ENCODE data around the gene ADAMTS18.
"Not testable (repeated sequence)": the region's sequence is repeated elsewhere in the genome, so short reads cannot be mapped to it uniquely, and the experiment has no call there.

ADAMTS18 gene, protein sequence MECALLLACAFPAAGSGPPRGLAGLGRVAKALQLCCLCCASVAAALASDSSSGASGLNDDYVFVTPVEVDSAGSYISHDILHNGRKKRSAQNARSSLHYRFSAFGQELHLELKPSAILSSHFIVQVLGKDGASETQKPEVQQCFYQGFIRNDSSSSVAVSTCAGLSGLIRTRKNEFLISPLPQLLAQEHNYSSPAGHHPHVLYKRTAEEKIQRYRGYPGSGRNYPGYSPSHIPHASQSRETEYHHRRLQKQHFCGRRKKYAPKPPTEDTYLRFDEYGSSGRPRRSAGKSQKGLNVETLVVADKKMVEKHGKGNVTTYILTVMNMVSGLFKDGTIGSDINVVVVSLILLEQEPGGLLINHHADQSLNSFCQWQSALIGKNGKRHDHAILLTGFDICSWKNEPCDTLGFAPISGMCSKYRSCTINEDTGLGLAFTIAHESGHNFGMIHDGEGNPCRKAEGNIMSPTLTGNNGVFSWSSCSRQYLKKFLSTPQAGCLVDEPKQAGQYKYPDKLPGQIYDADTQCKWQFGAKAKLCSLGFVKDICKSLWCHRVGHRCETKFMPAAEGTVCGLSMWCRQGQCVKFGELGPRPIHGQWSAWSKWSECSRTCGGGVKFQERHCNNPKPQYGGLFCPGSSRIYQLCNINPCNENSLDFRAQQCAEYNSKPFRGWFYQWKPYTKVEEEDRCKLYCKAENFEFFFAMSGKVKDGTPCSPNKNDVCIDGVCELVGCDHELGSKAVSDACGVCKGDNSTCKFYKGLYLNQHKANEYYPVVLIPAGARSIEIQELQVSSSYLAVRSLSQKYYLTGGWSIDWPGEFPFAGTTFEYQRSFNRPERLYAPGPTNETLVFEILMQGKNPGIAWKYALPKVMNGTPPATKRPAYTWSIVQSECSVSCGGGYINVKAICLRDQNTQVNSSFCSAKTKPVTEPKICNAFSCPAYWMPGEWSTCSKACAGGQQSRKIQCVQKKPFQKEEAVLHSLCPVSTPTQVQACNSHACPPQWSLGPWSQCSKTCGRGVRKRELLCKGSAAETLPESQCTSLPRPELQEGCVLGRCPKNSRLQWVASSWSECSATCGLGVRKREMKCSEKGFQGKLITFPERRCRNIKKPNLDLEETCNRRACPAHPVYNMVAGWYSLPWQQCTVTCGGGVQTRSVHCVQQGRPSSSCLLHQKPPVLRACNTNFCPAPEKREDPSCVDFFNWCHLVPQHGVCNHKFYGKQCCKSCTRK (N-terminal part only)

DNA sequence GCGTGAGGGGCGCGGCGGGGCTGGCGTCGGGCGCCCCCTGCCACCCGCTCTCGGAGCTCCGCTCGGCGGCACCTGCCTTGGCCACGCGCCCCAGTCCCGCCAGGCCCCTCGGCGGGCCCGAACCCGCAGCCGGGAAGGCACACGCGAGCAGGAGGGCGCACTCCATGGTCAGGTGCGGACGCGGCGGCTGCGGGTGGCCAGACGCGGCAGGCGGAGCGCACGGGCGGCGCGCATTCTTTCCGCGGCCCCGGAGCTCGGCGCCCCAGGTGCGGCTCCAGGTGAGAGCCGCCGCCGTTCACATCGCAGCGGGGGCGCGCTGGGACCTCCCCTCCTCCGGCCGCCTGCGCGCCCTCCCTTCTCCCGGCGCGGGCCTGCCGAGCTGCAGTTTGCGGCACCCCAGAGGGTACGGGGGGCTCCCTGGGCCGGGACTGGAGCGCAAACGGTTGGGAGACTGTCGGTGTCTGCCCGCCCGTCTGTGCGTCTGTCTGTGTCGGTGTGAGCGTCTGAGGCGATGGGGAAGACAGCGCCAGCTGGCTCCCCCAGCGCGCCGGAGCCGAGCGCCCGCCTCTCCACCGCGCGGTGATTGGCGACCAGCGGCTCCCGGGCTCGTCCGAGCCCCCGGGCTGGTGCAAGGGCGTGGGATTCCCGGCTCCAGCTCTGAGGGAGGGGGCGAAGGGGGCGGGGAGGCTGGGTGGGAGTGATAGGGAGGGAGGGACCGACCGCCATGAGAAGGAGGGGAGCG, at the start of gene ADAMTS18:
TSS of gene ADAMTS18 (minus strand) at position 505 of the 742 bp plus-strand sequence. CDS start at position 166, 339 bp downstream.
- DNase-seq = no peak

- no peak for DNase-seq
These were observed 46.0 kb upstream of the ADAMTS18 start for GRCh38 chr16:77480681-77481315.

DNA sequence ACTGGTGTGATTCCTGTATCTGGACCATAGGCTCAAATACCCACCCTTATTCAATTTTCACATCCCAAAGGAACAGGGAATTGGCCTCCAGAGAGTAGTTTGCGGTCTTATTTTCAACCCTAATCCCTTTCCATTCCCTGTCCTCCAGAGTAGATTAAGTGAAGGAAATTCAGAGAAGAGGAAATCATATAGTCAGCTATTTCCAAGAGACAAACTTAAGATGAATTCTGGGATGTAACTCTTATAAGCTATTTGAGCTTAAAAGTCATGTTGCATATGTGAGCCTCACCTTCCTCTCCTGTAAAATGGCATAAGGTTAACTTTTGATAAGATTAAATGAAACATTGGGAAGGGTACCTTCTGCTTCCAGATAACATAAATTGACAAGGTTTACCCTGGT, 37.4 kb upstream of the ADAMTS18 start:
- no peak for DNase-seq

DNA sequence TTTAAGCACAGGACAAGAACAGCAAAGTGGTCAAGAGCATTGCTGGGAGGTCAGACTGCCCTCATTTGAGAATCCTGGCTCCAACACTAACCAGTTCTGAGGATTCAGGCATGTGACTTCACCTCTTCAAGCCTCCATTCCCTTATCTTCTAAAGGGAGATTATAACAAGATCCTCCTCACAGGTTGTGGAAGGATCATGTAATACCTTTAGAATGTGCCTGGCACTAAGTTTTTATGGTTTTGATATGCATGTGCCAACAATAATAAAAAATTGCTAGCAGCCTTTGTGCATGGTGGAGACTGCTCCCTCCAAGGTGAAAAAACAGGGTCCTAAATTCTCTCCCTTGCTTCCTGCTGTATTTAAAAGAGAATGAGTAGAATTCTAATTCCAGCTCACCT, 36.0 kb upstream of the ADAMTS18 start:
- no peak for DNase-seq

DNA sequence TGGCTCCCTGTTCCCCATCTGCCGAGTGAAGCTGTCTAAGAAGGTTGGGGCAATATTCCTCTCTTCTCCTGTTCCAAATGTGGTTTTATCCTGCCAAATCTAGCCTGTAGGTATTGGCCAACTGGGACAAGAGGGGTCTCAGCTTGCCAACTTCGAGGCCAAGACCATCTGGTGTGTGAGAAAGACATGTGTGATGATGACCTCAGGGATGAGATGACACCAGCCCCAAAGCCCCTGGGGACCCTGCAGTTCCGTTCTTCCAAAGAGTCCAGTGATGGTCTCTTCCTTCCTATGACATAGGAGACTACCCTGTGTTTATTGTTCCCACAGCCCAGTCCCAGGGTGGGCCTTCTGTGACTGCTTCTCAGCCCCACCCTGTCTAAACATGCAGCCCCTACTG, 34.8 kb upstream of the ADAMTS18 start:
- no peak for DNase-seq

DNA sequence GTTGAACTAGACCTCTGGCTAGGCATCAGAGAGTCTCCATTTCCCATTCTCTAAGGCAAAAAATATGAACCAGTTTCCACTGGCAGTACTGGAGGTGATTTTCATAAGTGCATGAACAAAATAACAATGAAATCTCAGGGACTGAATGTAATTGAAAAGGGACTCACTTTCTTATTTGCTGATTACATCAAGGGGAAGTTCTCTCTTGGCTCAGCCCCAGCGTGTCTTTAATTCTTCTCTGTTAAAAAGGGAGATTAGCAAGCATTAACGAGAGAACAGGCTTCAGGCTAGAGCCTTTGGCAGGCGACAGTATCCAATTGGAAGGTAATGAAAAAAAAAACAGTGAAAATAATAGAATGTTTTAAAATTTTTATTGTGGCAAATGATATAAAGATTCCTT, 34.0 kb upstream of the ADAMTS18 start:
- no peak for DNase-seq

- DNase-seq = no peak
These were observed 33.0 kb upstream of the ADAMTS18 start for GRCh38 chr16:77467821-77468335.

DNA sequence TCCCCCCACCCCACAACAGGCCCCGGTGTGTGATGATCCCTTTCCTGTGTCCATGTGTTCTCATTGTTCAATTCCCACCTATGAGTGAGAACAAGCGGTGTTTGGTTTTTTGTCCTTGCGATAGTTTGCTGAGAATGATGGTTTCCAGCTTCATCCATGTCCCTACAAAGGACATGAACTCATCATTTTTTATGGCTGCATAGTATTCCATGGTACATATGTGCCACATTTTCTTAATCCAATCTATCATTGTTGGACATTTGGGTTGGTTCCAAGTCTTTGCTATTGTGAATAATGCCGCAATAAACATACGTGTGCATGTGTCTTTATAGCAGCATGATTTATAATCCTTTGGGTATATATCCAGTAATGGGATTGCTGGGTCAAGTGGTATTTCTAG, 28.8 kb upstream of the ADAMTS18 start:
- not testable (repeated sequence) for DNase-seq

DNA sequence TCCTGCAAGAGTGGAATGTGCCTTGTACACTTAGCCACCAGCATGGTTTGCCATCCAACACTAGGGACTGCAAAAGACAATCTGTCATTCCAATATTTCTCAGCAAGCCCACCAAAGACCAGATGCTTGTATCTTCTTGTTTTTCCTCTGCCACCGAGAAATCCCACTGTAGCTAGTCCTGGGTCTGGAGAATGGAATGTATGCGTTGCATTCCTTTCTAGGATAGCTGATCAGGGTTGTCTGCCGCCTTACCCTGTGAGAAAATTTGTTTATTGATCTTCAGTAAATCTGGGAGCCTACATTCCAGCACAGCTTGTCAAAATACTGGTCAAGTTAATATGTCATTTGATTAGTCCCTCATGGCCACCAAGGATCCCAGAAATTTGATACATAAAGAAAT, 28.1 kb upstream of the ADAMTS18 start:
- no peak for DNase-seq

DNA sequence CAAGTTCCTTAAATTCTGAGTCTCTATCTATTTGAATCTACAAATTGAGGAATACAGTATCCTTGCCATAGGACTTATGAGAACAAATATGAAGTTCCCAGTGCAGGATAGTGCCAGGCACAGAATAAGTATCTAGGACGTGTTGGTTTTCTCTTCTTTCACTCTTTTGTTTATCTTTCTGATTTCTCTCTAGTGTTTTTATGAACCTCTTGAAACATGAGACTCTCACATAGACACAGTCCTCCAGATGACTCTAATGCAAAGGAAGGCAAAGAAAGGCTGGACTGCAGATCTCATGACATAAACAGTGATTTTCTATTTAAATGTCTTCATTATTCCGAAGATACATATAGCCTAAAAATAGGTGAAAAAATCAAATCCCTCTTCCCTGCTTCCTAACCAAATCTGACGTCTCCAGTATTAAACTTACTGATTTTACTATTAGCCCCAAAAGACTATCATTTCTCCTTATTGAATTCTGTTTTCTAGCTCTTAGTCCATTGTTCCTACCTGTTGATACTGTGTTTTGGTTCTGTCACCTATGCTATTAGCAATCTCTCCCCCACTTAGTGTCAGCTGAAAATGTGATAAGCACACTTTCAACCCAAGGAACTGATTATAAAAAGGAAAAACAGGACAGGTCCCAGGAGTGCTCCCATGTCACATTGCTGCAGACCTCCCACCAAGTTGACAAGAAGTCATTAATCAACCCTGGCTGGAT, 24.9 kb upstream of the ADAMTS18 start:
- DNase-seq = no peak

GRCh38 chr16:77457046-77457445, 22.2 kb upstream of the ADAMTS18 start:
- no peak for DNase-seq

- no peak for DNase-seq
These were observed 17.4 kb upstream of the ADAMTS18 start for GRCh38 chr16:77452243-77452642.

- no peak for DNase-seq
These were observed 16.1 kb upstream of the ADAMTS18 start for GRCh38 chr16:77450790-77451487.

DNA sequence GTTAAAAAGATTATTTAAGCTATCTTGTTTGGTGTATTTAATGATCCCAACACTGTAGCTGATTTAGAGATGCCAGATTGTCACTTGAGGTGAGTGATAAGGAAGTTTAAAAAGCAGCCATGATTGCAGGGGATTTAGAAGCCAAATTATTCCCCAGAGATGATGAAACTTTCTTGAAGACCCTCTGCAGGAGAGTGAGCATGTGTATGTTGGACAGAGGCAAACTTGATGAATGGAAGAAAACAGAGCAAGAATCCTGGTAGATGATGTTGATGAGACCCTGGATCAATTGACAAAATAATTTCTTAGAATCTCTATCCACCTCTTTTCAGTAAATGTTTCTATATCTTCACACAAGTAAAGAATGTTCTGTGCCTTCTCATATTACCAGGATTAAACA, 14.4 kb upstream of the ADAMTS18 start:
- DNase-seq = no peak

DNA sequence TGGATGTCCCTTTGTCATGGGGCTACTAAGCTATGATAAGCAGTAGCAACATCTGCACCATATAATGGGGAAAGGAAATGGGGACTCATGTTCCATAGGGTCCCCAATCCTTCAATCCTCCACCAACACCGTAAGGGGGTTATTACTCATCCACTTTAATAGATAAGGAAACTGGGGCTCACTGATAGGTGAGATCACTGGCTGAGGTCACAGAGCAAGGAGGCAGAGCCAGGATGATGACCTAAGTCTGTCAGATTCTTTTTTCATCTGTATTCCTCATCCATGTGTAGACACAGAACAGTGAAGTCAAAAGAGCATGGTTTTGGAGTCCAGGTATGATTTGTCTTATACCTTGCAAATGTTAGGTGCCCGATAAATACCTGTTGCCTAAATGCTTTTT, 10.5 kb upstream of the ADAMTS18 start:
- no peak for DNase-seq

DNA sequence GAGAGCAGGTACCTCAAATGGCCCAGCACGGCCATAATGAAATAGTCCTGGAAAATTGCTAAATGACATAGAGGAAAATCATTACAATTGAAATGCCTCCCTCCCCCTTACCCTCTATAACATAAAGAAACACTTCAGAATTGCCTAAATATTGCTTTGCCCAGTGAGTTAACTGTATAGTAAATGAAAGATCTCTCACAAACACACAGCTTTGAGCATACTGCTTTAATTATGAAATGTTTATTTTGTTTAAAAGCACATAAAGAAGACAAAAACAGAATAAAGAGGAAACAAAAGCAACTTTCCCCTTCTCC, 9.3 kb upstream of the ADAMTS18 start:
- DNase-seq = no peak

DNA sequence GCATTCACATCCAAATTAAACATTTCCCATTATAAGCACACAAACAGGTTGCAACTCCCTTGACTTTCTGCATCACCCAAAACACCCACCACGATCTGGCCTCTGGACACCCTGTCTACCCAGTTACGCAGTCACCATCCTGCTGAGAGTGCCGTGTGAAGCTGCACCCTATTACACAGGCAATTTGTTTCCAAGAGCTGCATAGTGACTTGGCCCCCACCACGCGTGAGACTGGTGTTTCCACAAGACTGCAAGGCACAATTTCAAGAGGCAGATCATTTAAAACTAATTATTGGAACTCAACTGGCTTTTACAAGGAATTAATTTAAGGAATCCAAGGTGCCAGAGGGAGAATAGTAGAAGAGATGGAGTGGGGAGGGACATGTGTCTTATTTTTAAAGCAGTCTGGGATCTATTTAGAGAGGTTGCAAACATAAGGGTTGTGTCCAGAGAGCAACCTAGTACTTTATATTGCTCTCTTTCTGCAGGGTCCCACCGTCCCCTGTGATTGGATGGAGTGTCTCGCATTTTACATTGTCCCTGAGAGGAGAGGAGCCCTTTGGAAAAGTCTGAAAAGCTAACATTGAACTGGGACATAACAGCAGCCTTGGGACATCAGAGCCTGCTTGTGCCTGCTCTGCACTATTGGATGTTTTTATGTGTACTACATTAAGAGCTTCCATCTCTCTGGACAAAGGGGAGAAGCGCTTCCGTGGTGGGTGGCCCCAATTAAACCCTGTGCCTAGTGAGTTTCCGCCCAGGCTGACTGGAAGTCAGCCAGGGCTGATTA, 8.7 kb upstream of the ADAMTS18 start:
- no peak for DNase-seq

DNA sequence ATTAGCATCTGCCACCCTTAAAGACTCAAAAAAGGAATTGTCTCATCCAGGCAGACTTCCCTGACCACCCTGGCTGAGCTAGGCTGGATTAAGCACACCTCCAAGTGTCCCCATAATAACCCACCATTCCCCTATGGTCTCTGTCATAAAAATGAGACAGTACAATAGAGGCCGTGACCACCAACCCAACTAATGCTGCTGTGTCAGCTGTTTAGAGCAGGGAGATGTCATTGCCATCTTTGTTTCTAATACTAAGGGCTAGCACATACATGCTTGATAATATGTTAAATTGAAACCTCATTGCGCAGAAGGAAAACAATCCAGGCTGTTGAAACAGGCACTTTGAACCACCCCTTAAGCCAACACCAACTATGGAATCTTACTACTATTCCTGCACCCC, 7.2 kb upstream of the ADAMTS18 start:
- no peak for DNase-seq

DNA sequence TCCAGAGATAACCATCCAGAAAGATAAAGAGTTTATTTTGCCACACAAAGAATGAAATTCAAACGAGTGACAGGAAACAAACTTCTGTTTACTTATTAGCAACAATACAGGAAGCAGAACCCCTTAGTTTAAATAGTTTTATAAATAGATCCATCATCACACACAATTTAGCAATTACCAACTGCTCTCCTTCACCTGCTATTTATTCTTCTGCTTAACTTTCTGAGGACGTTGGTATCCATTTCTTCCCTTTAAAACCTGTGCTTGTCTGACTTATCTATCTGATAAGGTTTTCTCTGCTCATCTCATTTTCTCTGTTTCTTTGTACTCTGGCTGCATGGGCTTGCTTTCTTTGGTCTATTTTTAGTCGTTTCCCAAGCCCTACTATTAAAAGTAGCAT, 4.3 kb upstream of the ADAMTS18 start:
- DNase-seq = no peak

DNA sequence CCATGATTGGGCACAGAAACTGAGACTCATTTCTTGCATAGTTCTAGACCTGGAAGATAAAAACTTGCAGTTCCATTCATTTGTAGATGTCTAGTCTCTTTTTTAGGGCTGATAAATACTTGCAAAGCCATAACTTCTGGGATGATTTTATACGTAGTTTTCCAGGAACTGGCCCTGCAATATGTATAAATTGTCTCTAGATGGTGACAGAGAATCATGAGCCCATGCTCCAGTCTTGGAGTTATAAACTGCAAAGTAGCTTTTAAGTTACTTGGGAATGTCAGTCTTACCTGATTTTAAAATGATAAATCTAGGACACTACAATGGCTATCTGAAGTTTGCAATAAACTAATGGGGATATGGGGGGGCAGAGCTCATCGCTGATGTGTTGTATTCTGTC, 3.0 kb upstream of the ADAMTS18 start:
- DNase-seq = no peak

All from CD4-positive, alpha-beta T cell treated with Interleukin-4 for 1 hour (primary cell).